Tibial artery (tissue), 4 donors: ENCODE results near the gene CORO2B.

Experiments used
- DNase-seq, 2 donors: peaks; one replicate each; pipeline ENCODE4 v3.0.0-alpha.2; 2019
- H3K27ac ChIP-seq, 2 donors: fragments of 200-600 bp; sonication (generic) in 1 of 2; 1 replicate in 1 of 2; 2 replicates in 1 of 2; pipeline ENCODE4 v1.5.1; 2018 to 2019; ENCODE audit warnings: mild to moderate bottlenecking in 1 of 2
- H3K27me3 ChIP-seq, 2 donors: fragments of 200-600 bp; sonication (generic) in 1 of 2; one replicate each; pipeline versions ENCODE4 v1.5.1 to v1.6.0; 2016 to 2019
- H3K36me3 ChIP-seq, 3 donors: fragments of 200-600 bp; sonication (generic) in 2 of 3; one replicate each; pipeline ENCODE4 v1.5.1; 2016 to 2019; ENCODE audit warnings: mild to moderate bottlenecking in 2 of 3
- H3K4me1 ChIP-seq, 4 donors: fragments of 200-600 bp; sonication (generic) in 2 of 4; 1 replicate in 3 of 4; 2 replicates in 1 of 4; pipeline ENCODE4 v1.5.1; 2016 to 2019
- H3K4me3 ChIP-seq, 2 donors: fragments of 200-600 bp; sonication (generic) in 1 of 2; 1 replicate in 1 of 2; 2 replicates in 1 of 2; pipeline ENCODE4 v1.5.1; 2018 to 2019; ENCODE audit warnings: mild to moderate bottlenecking in 2 of 2
- H3K9me3 ChIP-seq, 3 donors: fragments of 200-600 bp; sonication (generic) in 1 of 3; one replicate each; pipeline ENCODE4 v1.5.1; 2016 to 2019
- CTCF ChIP-seq, 2 experiments: fragments of 200-600 bp in 1 of 2; fragments of 450-650 bp in 1 of 2; IDR thresholded peaks; one replicate each; pipeline ENCODE4 v1.5.1; 2017 to 2019; ENCODE audit warnings: antibody characterized with exemption in 2 of 2, mild to moderate bottlenecking in 1 of 2, moderate library complexity in 1 of 2
- intact Hi-C: fragments of 100-400 bp; cut with DNase I; formaldehyde crosslinking; loops from one replicate; pipeline ENCODE4 v1.15.0; 2023; ENCODE audit warnings: low total_unique reads

Gene CORO2B

GRCh38 chr15:68630836-68631235, 52.0 kb downstream of the CORO2B start:
- intact Hi-C loops, result no loop called here
- no peak for TF ChIP-seq CTCF (IDR thresholded peaks at IDR 0.05)
- Histone ChIP-seq H3K36me3 (no peaks in the 10 kb centered on the region), H3K9me3 (no peaks in the 10 kb centered on the region), H3K27me3 (no peaks in the 10 kb centered on the region), H3K27ac (no peak overlapping the region), H3K4me1 (peaks cover 0 to 10% (median 7%) of the 10 kb centered on the region in 4 donors), H3K4me3 (no peak overlapping the region)
- no peak for DNase-seq

GRCh38 chr15:68631601-68632051, 52.8 kb downstream of the CORO2B start:
- no peak for TF ChIP-seq CTCF (IDR thresholded peaks at IDR 0.05)
- Histone ChIP-seq H3K9me3 (no peaks in the 10 kb centered on the region), H3K4me1 (peaks cover 0 to 10% (median 7%) of the 10 kb centered on the region in 4 donors), H3K4me3 (no peak overlapping the region), H3K27me3 (no peaks in the 10 kb centered on the region), H3K36me3 (no peaks in the 10 kb centered on the region), H3K27ac (no peak overlapping the region)
- DNase-seq, result no peak
- intact Hi-C loops, result no loop called here

GRCh38 chr15:68632101-68632500, 53.3 kb downstream of the CORO2B start:
- DNase-seq, result no peak
- H3K36me3 ChIP-seq, result no peaks in the 10 kb centered on the region
- TF ChIP-seq CTCF (IDR thresholded peaks at IDR 0.05), result no peak
- intact Hi-C loops, result no loop called here
- no peaks in the 10 kb centered on the region for H3K9me3 ChIP-seq
- no peak overlapping the region for H3K4me3 ChIP-seq
- H3K27ac ChIP-seq, result no peak overlapping the region
- peaks cover 0 to 10% (median 7%) of the 10 kb centered on the region in 4 donors for H3K4me1 ChIP-seq
- H3K27me3 ChIP-seq, result no peaks in the 10 kb centered on the region

- H3K27ac ChIP-seq, result no peak overlapping the region
- no peaks in the 10 kb centered on the region for H3K27me3 ChIP-seq
Observed at GRCh38 chr15:68633231-68634121, 54.7 kb downstream of the CORO2B start.

GRCh38 chr15:68634122-68634482, 55.3 kb downstream of the CORO2B start:
- DNase-seq, result no peak
- H3K9me3 ChIP-seq, result no peaks in the 10 kb centered on the region
- no peak overlapping the region for H3K4me3 ChIP-seq
- peaks cover 0 to 23% (median 12%) of the 10 kb centered on the region in 4 donors for H3K4me1 ChIP-seq
- TF ChIP-seq CTCF (IDR thresholded peaks at IDR 0.05), result no peak
- no peaks in the 10 kb centered on the region for H3K27me3 ChIP-seq
- intact Hi-C loops, result no loop called here
- no peaks in the 10 kb centered on the region for H3K36me3 ChIP-seq
- no peak overlapping the region for H3K27ac ChIP-seq

More at GRCh38 chr15:68633231-68634121, 54.7 kb downstream of the CORO2B start:
- intact Hi-C loops, result no loop called here
- TF ChIP-seq CTCF (IDR thresholded peaks at IDR 0.05), result no peak
- Histone ChIP-seq H3K4me3 (no peak overlapping the region), H3K9me3 (no peaks in the 10 kb centered on the region), H3K4me1 (peaks cover 0 to 20% (median 12%) of the 10 kb centered on the region in 4 donors), H3K36me3 (no peaks in the 10 kb centered on the region)
- no peak for DNase-seq
